HG03469 (cell line): Measurements from ENCODE around the gene RENBP.
A peak's percentile ranks its signal among the peaks of the same experiment; 100 is the strongest.

ENCODE experiments used
- ATAC-seq: cut with Tn5 transposase; IDR thresholded peaks from one replicate; pipeline ENCODE4 v1.9.1; 2021; ENCODE audit warnings: mild to moderate bottlenecking, moderate library complexity, moderate number of reproducible peaks; ENCODE audit not compliant: unreplicated experiment

Gene RENBP

GRCh38 chrX:153901753-153902140 lies 42.7 kb downstream of the RENBP start:
- ATAC-seq: no peak

GRCh38 chrX:153900831-153901752 lies 43.4 kb downstream of the RENBP start:
- ATAC-seq: peak; percentile 56

- ATAC-seq: no peak
Measured at GRCh38 chrX:153897899-153898298, 46.5 kb downstream of the RENBP start.

GRCh38 chrX:153889123-153889522 lies 55.3 kb downstream of the RENBP start:
- ATAC-seq: no peak

GRCh38 chrX:153888344-153888743 lies 56.1 kb downstream of the RENBP start:
- ATAC-seq: no peak

- ATAC-seq: no peak
Measured at GRCh38 chrX:153887385-153887784, 57.1 kb downstream of the RENBP start.

- ATAC-seq: no peak
Measured at GRCh38 chrX:153886915-153887314, 57.5 kb downstream of the RENBP start.

- ATAC-seq: no peak
Measured at GRCh38 chrX:153885968-153886903, 58.2 kb downstream of the RENBP start, which contains the start of gene L1CAM. L1CAM (minus strand) TSS chrX:153886173; CDS start chrX:153875836, 10,337 bp downstream.
